Mesendoderm (in vitro differentiated cells): ENCODE measurements around the gene FOXP1.

Experiments
- DNase-seq: peaks from one replicate; pipeline ENCODE4 v3.0.0; 2013
- H2AK5ac ChIP-seq: 2 replicates; pipeline ENCODE4 v1.6.1; 2013; ENCODE audit warnings: low read length, inconsistent platforms
- H2BK120ac ChIP-seq: 2 replicates; pipeline ENCODE4 v1.6.1; 2013; ENCODE audit warnings: low read depth, mild to moderate bottlenecking, low read length, moderate library complexity, mixed read lengths
- H2BK15ac ChIP-seq: replicated peaks from 2 replicates; pipeline ENCODE4 v1.6.1; 2013; ENCODE audit warnings: low read depth, mild to moderate bottlenecking, moderate library complexity
- H2BK5ac ChIP-seq: 2 replicates; pipeline ENCODE4 v1.6.1; 2013; ENCODE audit warnings: low read length, inconsistent platforms
- H3K18ac ChIP-seq: 2 replicates; pipeline ENCODE4 v1.6.1; 2013; ENCODE audit warnings: mild to moderate bottlenecking, low read length, mixed read lengths
- H3K23ac ChIP-seq: one replicate; pipeline ENCODE4 v1.6.1; 2013; ENCODE audit warnings: low read length
- H3K27ac ChIP-seq: 2 replicates; pipeline ENCODE4 v1.5.1; 2013; ENCODE audit warnings: low read depth, mild to moderate bottlenecking, inconsistent platforms, low read length, moderate library complexity
- H3K27me3 ChIP-seq: 2 replicates; pipeline ENCODE4 v1.6.1; 2013; ENCODE audit warnings: low read length, control low read depth, mild to moderate bottlenecking, inconsistent platforms; ENCODE audit not compliant: insufficient read depth, poor library complexity
- H3K36me3 ChIP-seq: 2 replicates; pipeline ENCODE4 v1.6.1; 2013; ENCODE audit warnings: low read length, inconsistent platforms; ENCODE audit not compliant: control insufficient read depth, insufficient read depth
- H3K4ac ChIP-seq: one replicate; pipeline ENCODE4 v1.6.1; 2013; ENCODE audit warnings: low read depth, mild to moderate bottlenecking, low read length, moderate library complexity
- H3K4me1 ChIP-seq: 2 replicates; pipeline ENCODE4 v1.6.1; 2013; ENCODE audit warnings: low read depth, low read length, inconsistent platforms; ENCODE audit not compliant: control insufficient read depth
- H3K4me2 ChIP-seq: 2 replicates; pipeline ENCODE4 v1.6.1; 2013; ENCODE audit warnings: low read length
- H3K4me3 ChIP-seq: 2 replicates; pipeline ENCODE4 v1.5.1; 2013; ENCODE audit warnings: mild to moderate bottlenecking, low read length
- H3K56ac ChIP-seq: one replicate; pipeline ENCODE4 v1.6.1; 2013; ENCODE audit warnings: low read length
- H3K79me1 ChIP-seq: 2 replicates; pipeline ENCODE4 v1.6.1; 2013; ENCODE audit warnings: low read length, inconsistent platforms
- H3K79me2 ChIP-seq: 2 replicates; pipeline ENCODE4 v1.6.1; 2013; ENCODE audit warnings: mild to moderate bottlenecking, low read length; ENCODE audit not compliant: control insufficient read depth, insufficient read depth
- H3K9ac ChIP-seq: 2 replicates; pipeline ENCODE4 v1.6.1; 2013; ENCODE audit warnings: low read length, inconsistent platforms
- H4K5ac ChIP-seq: one replicate; pipeline ENCODE4 v1.6.1; 2013; ENCODE audit warnings: low read length
- H4K8ac ChIP-seq: one replicate; pipeline ENCODE4 v1.6.1; 2013; ENCODE audit warnings: low read depth, mild to moderate bottlenecking, control low read depth, low read length, moderate library complexity
- WGBS: extraction: QIAGEN DNeasy Blood & Tissue Kit; methylation state at CpG from one replicate; pipeline ENCODE4 v1.1.7; 2013; ENCODE audit warnings: low lambda C conversion rate, missing lambda C conversion rate; ENCODE audit not compliant: insufficient coverage; ENCODE audit errors: extremely low coverage; 5-methylcytosine and 5-hydroxymethylcytosine counted together

Gene FOXP1

DNA sequence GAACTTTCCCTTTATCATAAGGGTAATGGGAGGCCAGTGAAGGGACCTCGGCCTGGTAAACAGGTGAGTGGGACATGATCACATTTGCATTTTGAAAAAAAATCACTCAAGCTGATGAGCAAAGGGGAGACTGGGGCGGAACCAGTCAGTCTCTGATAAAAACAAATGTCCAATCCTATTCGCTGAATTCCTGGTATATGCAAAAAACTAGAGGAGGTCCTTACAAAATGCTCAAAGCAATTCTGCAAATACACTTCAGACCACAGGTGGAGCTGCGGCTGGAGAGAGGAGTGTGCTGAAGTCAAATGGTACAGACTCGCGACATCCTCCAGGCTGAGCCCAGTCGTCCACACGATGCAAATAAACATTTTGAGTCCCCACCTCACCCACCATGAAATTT is 166.7 kb downstream of the FOXP1 start:
- H3K18ac ChIP-seq = no peak overlapping the region
- H2BK15ac ChIP-seq = no peak overlapping the region
- H2AK5ac ChIP-seq = no peak overlapping the region
- H3K56ac ChIP-seq = no peak overlapping the region
- no peaks in the 10 kb centered on the region for H3K79me2 ChIP-seq
- no peak overlapping the region for H4K8ac ChIP-seq
- no peak overlapping the region for H3K4ac ChIP-seq
- H3K9ac ChIP-seq = no peak overlapping the region
- no peak overlapping the region for H4K5ac ChIP-seq
- no peak overlapping the region for H3K4me3 ChIP-seq
- no peak overlapping the region for H3K23ac ChIP-seq
- H2BK5ac ChIP-seq = no peak overlapping the region
- no peak overlapping the region for H3K4me2 ChIP-seq
- no CpG with 5 or more reads among the region's 8 CpGs for WGBS
- no peaks in the 10 kb centered on the region for H3K79me1 ChIP-seq
- no peaks in the 10 kb centered on the region for H3K4me1 ChIP-seq
- H3K27ac ChIP-seq = no peak overlapping the region
- no peak overlapping the region for H2BK120ac ChIP-seq
- no peaks in the 10 kb centered on the region for H3K36me3 ChIP-seq
- H3K27me3 ChIP-seq = no peaks in the 10 kb centered on the region
- peak; percentile 77 for DNase-seq

DNA sequence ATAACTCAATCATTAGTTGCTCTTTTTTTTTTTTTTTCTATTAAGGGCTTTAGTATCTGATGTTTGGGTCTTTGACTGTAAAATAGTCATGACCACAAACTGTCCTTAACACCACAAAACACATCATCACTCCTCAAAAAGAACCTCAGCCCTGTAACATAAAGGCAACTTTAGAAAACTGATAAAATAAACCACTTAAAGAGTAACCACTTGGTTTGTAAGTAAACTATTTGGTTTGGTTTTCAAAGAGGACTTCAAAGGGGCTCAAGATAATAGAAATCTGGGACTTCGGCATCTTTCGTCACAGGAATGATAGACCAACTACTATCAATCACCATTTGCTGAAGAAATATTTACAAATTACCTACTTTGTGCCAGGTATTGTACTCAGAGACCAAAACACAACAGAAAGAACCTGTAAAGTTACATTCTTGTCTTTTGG is 167.8 kb downstream of the FOXP1 start:
- Histone ChIP-seq H3K4me2 (no peak overlapping the region), H4K8ac (no peak overlapping the region), H2BK15ac (no peak overlapping the region), H2BK5ac (no peak overlapping the region), H3K4me1 (no peaks in the 10 kb centered on the region), H3K9ac (no peak overlapping the region), H3K36me3 (no peaks in the 10 kb centered on the region), H3K4me3 (no peak overlapping the region), H3K56ac (no peak overlapping the region), H3K79me1 (no peaks in the 10 kb centered on the region), H3K4ac (no peak overlapping the region), H2BK120ac (no peak overlapping the region), H3K27ac (no peak overlapping the region), H3K27me3 (no peaks in the 10 kb centered on the region), H4K5ac (no peak overlapping the region), H2AK5ac (no peak overlapping the region), H3K18ac (no peak overlapping the region), H3K79me2 (no peaks in the 10 kb centered on the region), H3K23ac (no peak overlapping the region)
- no peak for DNase-seq
- WGBS = no CpG with 5 or more reads among the region's 2 CpGs

DNA sequence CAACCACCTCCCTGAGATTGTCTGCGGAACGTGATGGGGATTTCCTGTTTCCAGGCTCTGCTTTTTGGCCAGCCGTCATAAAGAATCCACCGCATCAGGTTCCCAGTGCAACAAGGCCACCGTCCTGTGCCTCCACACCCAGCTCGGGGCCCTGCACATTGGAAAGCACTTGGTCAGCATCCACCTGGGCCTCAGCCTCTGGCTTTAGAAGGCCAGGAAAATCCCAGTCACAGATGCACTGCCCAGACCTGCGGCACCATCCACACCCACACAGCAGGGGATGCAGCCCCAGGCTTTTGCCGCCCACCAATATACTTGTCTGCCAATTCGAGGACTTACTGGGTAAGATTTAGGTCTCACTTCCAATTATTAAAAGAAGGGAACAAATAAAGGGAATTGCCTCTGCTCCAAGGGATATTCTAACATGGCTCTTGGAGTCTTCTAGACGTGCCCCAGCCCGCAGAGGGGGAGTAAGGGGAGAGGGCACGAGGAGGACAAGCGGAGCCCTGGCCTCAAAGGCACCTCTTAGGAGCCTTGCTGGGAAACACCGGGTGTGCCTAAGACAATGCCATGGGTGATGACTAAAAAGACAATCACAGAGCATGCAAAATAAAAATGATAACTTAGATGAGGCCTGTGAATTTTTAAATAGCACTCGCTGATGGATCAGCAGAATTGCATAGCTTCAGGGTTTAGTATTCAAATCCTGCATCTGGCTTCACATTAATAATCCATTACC is 169.2 kb downstream of the FOXP1 start:
- no CpG with 5 or more reads among the region's 15 CpGs for WGBS
- Histone ChIP-seq H3K4me3 (no peak overlapping the region), H3K4me1 (no peaks in the 10 kb centered on the region), H2BK5ac (no peak overlapping the region), H3K36me3 (no peaks in the 10 kb centered on the region), H2BK15ac (no peak overlapping the region), H3K56ac (no peak overlapping the region), H3K23ac (no peak overlapping the region), H3K79me2 (no peaks in the 10 kb centered on the region), H2AK5ac (no peak overlapping the region), H3K27me3 (no peaks in the 10 kb centered on the region), H3K9ac (no peak overlapping the region), H3K79me1 (no peaks in the 10 kb centered on the region), H4K5ac (no peak overlapping the region), H2BK120ac (no peak overlapping the region), H3K27ac (no peak overlapping the region), H3K4me2 (no peak overlapping the region), H4K8ac (no peak overlapping the region), H3K18ac (no peak overlapping the region), H3K4ac (no peak overlapping the region)
- DNase-seq = no peak

DNA sequence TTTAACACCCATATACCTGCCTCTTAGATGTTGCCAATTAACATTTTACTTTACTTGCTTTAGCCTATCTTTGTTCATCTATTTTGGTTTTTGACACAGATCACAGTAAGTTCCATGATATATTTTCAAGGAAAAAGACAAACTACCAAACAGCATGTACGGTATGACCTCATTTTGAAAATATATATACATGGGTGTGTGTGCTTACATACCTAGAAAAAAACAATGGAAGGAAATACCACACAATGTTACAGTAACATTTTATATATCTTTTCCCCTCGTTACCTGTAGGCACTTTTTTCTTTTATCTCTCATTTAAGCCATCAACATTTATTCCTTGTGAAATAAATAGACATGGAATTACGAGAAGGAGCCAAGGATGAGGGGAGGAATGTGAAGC is 170.0 kb downstream of the FOXP1 start:
- Histone ChIP-seq H3K4ac (no peak overlapping the region), H3K56ac (no peak overlapping the region), H2AK5ac (no peak overlapping the region), H3K23ac (no peak overlapping the region), H3K27me3 (no peaks in the 10 kb centered on the region), H3K36me3 (no peaks in the 10 kb centered on the region), H3K27ac (no peak overlapping the region), H3K79me1 (no peaks in the 10 kb centered on the region), H2BK120ac (no peak overlapping the region), H4K5ac (no peak overlapping the region), H3K18ac (no peak overlapping the region), H3K4me1 (no peaks in the 10 kb centered on the region), H4K8ac (no peak overlapping the region), H3K4me2 (no peak overlapping the region), H2BK5ac (no peak overlapping the region), H3K4me3 (no peak overlapping the region), H2BK15ac (no peak overlapping the region), H3K9ac (no peak overlapping the region), H3K79me2 (no peaks in the 10 kb centered on the region)
- no peak for DNase-seq
- no CpG with 5 or more reads among the region's 3 CpGs for WGBS

DNA sequence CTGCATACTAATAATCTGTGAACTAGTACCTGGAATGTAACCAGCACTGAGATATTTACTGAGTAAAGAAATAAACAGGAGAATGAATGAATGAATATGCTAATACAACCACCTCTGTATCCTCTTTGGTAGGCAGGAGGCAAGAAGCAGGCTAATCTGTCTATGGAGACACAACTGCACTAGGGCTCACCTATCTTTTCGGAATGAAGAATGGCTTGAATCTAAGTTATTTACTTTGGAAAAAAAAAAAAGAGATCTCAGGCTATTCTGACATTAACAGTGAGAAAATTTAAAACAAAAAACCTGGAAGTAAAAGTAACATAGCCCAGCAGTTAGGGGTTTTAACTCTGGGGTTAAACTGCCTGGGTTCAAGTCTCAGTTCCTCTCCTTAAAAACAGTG is 174.2 kb downstream of the FOXP1 start:
- Histone ChIP-seq H3K4ac (no peak overlapping the region), H2BK120ac (no peak overlapping the region), H3K9ac (no peak overlapping the region), H3K56ac (no peak overlapping the region), H3K79me1 (no peaks in the 10 kb centered on the region), H3K4me1 (peaks cover 2% of the 10 kb centered on the region), H3K36me3 (no peaks in the 10 kb centered on the region), H3K79me2 (no peaks in the 10 kb centered on the region), H3K4me2 (no peak overlapping the region), H4K5ac (no peak overlapping the region), H2BK5ac (no peak overlapping the region), H3K18ac (no peak overlapping the region), H4K8ac (no peak overlapping the region), H3K23ac (no peak overlapping the region), H3K27ac (no peak overlapping the region), H3K27me3 (no peaks in the 10 kb centered on the region), H2BK15ac (no peak overlapping the region), H2AK5ac (no peak overlapping the region), H3K4me3 (no peak overlapping the region)
- no CpG with 5 or more reads among the region's 1 CpG for WGBS
- DNase-seq = no peak

DNA sequence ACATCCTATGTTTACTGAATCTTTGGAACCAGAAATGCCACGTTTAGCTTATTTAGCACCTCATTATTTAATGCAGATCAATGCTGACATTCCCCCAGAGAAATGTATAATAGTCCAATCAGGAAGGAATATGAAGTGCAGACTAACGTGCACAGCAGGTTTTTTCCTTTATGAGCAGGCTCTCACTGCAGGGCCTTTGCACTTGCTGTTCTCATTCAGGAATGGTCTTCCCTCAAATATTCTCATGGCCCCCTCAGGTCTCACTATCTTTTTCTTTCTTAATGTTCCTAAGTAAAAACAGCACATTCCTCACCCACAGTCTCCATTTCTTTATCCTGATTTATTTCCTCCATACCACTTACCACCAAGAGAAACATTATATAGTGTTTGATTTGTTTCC is 174.6 kb downstream of the FOXP1 start:
- H3K4me3 ChIP-seq = no peak overlapping the region
- H3K79me1 ChIP-seq = no peaks in the 10 kb centered on the region
- no peak overlapping the region for H4K8ac ChIP-seq
- H3K9ac ChIP-seq = no peak overlapping the region
- WGBS = no CpG with 5 or more reads among the region's 2 CpGs
- no peak overlapping the region for H4K5ac ChIP-seq
- H3K23ac ChIP-seq = no peak overlapping the region
- H2BK120ac ChIP-seq = no peak overlapping the region
- H3K27me3 ChIP-seq = no peaks in the 10 kb centered on the region
- H3K79me2 ChIP-seq = no peaks in the 10 kb centered on the region
- peaks cover 2% of the 10 kb centered on the region for H3K4me1 ChIP-seq
- no peak overlapping the region for H3K27ac ChIP-seq
- no peaks in the 10 kb centered on the region for H3K36me3 ChIP-seq
- no peak overlapping the region for H2BK15ac ChIP-seq
- no peak overlapping the region for H3K4me2 ChIP-seq
- H3K56ac ChIP-seq = no peak overlapping the region
- H2AK5ac ChIP-seq = no peak overlapping the region
- no peak overlapping the region for H3K4ac ChIP-seq
- H2BK5ac ChIP-seq = no peak overlapping the region
- DNase-seq = no peak
- H3K18ac ChIP-seq = no peak overlapping the region
